HepG2 (cell line): ENCODE measurements around the gene FBXO33. TPM values are rescaled to one million over a fixed set of nuclear protein-coding genes. Genes with fewer than 3 reads are reported as not detected.
A peak's percentile ranks its signal among the peaks of the same experiment; 100 is the strongest.

Experiments used
- CBX1 ChIP-seq: IDR thresholded peaks from one replicate; pipeline ENCODE4 v1.6.1; 2016; ENCODE audit warnings: antibody characterized with exemption, low read depth
- DPF2 ChIP-seq: sonication (generic); formaldehyde crosslinking; IDR thresholded peaks from 2 replicates; pipeline ENCODE4 v1.4.0; 2020; ENCODE audit warnings: mild to moderate bottlenecking, low read depth, missing genetic modification reagents, borderline replicate concordance
- EEA1 ChIP-seq: sonication (generic); formaldehyde crosslinking; IDR thresholded peaks from 2 replicates; pipeline ENCODE4 v1.5.1; 2020; ENCODE audit warnings: mild to moderate bottlenecking, missing genetic modification reagents, borderline replicate concordance
- ELF3 ChIP-seq: IDR thresholded peaks from 2 replicates; pipeline ENCODE4 v1.6.1; 2016; ENCODE audit warnings: missing genetic modification reagents, missing compliant biosample characterization
- ETV5 ChIP-seq: IDR thresholded peaks from 2 replicates; pipeline ENCODE4 v1.6.1; 2018; ENCODE audit warnings: missing biosample characterization, missing genetic modification reagents, inconsistent platforms, borderline replicate concordance
- HOXA5 ChIP-seq: sonication (generic); formaldehyde crosslinking; IDR thresholded peaks from 2 replicates; pipeline ENCODE4 v1.4.0; 2020; ENCODE audit warnings: missing genetic modification reagents
- KDM5B ChIP-seq: sonication (generic); formaldehyde crosslinking; IDR thresholded peaks from 2 replicates; pipeline ENCODE4 v1.4.0; 2020; ENCODE audit warnings: missing genetic modification reagents, mild to moderate bottlenecking, borderline replicate concordance
- KLF16 ChIP-seq, 2 experiments: sonication (generic) in 1 of 2; formaldehyde crosslinking in 1 of 2; IDR thresholded peaks; 2 replicates each; pipeline versions ENCODE4 v1.6.1 to v1.8.0; 2016 to 2023; ENCODE audit warnings: missing genetic modification reagents in 2 of 2, missing compliant biosample characterization in 1 of 2
- MXD4 ChIP-seq: IDR thresholded peaks from 2 replicates; pipeline ENCODE4 v1.6.1; 2016; ENCODE audit warnings: mild to moderate bottlenecking, missing biosample characterization, missing genetic modification reagents
- NFE2L2 ChIP-seq: fragments of 150-350 bp; IDR thresholded peaks from 2 replicates; pipeline ENCODE4 v1.6.1; 2014; ENCODE audit warnings: low read length
- NFYC ChIP-seq: IDR thresholded peaks from 2 replicates; pipeline ENCODE4 v1.6.1; 2016; ENCODE audit warnings: missing genetic modification reagents, missing compliant biosample characterization
- PAF1 ChIP-seq: IDR thresholded peaks from 2 replicates; pipeline ENCODE4 v1.6.1; 2016; ENCODE audit warnings: missing genetic modification reagents, missing compliant biosample characterization
- PBX2 ChIP-seq: IDR thresholded peaks from 2 replicates; pipeline ENCODE4 v1.6.1; 2016; ENCODE audit warnings: control low read depth
- POGZ ChIP-seq: sonication (generic); formaldehyde crosslinking; IDR thresholded peaks from 2 replicates; pipeline ENCODE4 v1.4.0; 2020; ENCODE audit warnings: mild to moderate bottlenecking, missing genetic modification reagents
- RAD51 ChIP-seq: fragments of 450-650 bp; IDR thresholded peaks from 2 replicates; pipeline ENCODE4 v1.6.1; 2016; ENCODE audit warnings: borderline replicate concordance
- RNF2 ChIP-seq: fragments of 450-650 bp; conservative IDR thresholded peaks from 2 replicates; pipeline ENCODE4 v1.6.1; 2016; ENCODE audit warnings: low read depth
- RNF219 ChIP-seq: sonication (generic); formaldehyde crosslinking; IDR thresholded peaks from 2 replicates; pipeline ENCODE4 v1.5.0; 2020; ENCODE audit warnings: mild to moderate bottlenecking, missing genetic modification reagents
- SRF ChIP-seq: IDR thresholded peaks from 2 replicates; pipeline ENCODE4 v1.6.1; 2011; ENCODE audit warnings: mild to moderate bottlenecking, low read depth, low read length, moderate library complexity
- SSRP1 ChIP-seq: IDR thresholded peaks from 2 replicates; pipeline ENCODE4 v1.6.1; 2016; ENCODE audit warnings: control low read depth
- TMF1 ChIP-seq: sonication (generic); formaldehyde crosslinking; IDR thresholded peaks from 2 replicates; pipeline ENCODE4 v1.8.1; 2022; ENCODE audit warnings: low read depth, missing genetic modification reagents
- ZBTB39 ChIP-seq: sonication (generic); formaldehyde crosslinking; IDR thresholded peaks from 2 replicates; pipeline ENCODE4 v1.5.0; 2020; ENCODE audit warnings: missing genetic modification reagents
- ZNF224 ChIP-seq: sonication (generic); formaldehyde crosslinking; IDR thresholded peaks from 2 replicates; pipeline ENCODE4 v1.5.0; 2020; ENCODE audit warnings: mild to moderate bottlenecking, missing genetic modification reagents
- ZNF225 ChIP-seq: sonication (generic); formaldehyde crosslinking; IDR thresholded peaks from 2 replicates; pipeline ENCODE4 v1.4.0; 2020; ENCODE audit warnings: mild to moderate bottlenecking, missing genetic modification reagents
- ZNF235 ChIP-seq: sonication (generic); formaldehyde crosslinking; IDR thresholded peaks from 2 replicates; pipeline ENCODE4 v1.8.1; 2023; ENCODE audit warnings: mild to moderate bottlenecking, missing genetic modification reagents, borderline replicate concordance
- ZNF589 ChIP-seq: sonication (generic); formaldehyde crosslinking; conservative IDR thresholded peaks from 2 replicates; pipeline ENCODE4 v1.8.0; 2022; ENCODE audit warnings: mild to moderate bottlenecking, moderate library complexity, missing genetic modification reagents
- ZNF607 ChIP-seq: sonication (generic); formaldehyde crosslinking; IDR thresholded peaks from 2 replicates; pipeline ENCODE4 v1.5.1; 2020; ENCODE audit warnings: missing genetic modification reagents, mild to moderate bottlenecking, borderline replicate concordance
- ZNF629 ChIP-seq: sonication (generic); formaldehyde crosslinking; conservative IDR thresholded peaks from 2 replicates; pipeline ENCODE4 v1.5.0; 2020; ENCODE audit warnings: missing genetic modification reagents
- ZNF850 ChIP-seq: sonication (generic); formaldehyde crosslinking; conservative IDR thresholded peaks from 2 replicates; pipeline ENCODE4 v1.9.0; 2021; ENCODE audit warnings: mild to moderate bottlenecking, missing genetic modification reagents
- polyA plus RNA-seq, 8 experiments: library from polyadenylated mRNA; depleted of rRNA in 3 of 8; stranded (reverse) in 7 of 8; unstranded in 1 of 8; fragments of >200 nt; fragmentation: Illumina TruSeq in 4 of 8; extraction: Trizol in 4 of 8; gene quantifications; 2 replicates each; pipeline versions ENCODE4 v1.2.1 to v1.2.3, GENCODE V29; 2011 to 2016; ENCODE audit warnings: low read depth in 4 of 8, missing spikeins in 1 of 8, mixed read lengths in 1 of 8; ENCODE audit not compliant: insufficient read depth in 1 of 8
- total RNA-seq, 5 experiments: library from RNA; depleted of rRNA; stranded (reverse); fragments of >200 nt; fragmentation: Illumina TruSeq; extraction: Trizol; gene quantifications; 2 replicates each; pipeline ENCODE4 v1.2.3, GENCODE V29; 2016; ENCODE audit warnings: low read depth in 1 of 5

Gene FBXO33
- total and polyA plus RNA-seq, 2 of the 13 experiments (the other 11 are each of a cell fraction or from before 2014, with no cell fraction given) = 15.5 to 16.9 TPM

GRCh38 chr14:39432179-39432618, at the start of gene FBXO33 (continued):
- peak; percentile 62; the same call in 1 of the 2 replicates for TF ChIP-seq SRF
- no peak for TF ChIP-seq ZBTB39
- no peak for TF ChIP-seq PAF1 (CRISPR knock-in tag)
- TF ChIP-seq SSRP1 = no peak
- 0 out of 2 replicates have a peak, but pooled peaks have one; percentile 68 for TF ChIP-seq POGZ
- no peak for TF ChIP-seq RNF219
- peak; percentile 75 for TF ChIP-seq NFYC (CRISPR knock-in tag)
- TF ChIP-seq ZNF235 (CRISPR knock-in tag) = no peak; the same call in 1 of the 2 replicates
- TF ChIP-seq CBX1 = peak; percentile 22
- TF ChIP-seq RNF2 = peak; percentile 73; the same call in 1 of the 2 replicates
- TF ChIP-seq ZNF850 (CRISPR knock-in tag) = 0 out of 2 replicates have a peak, but pooled peaks have one; percentile 12
- TF ChIP-seq ETV5 (CRISPR knock-in tag) = peak; percentile 88
- TF ChIP-seq RAD51 = peak; percentile 72; the same call in 1 of the 2 replicates
- TF ChIP-seq ZNF607 (CRISPR knock-in tag) = peak; percentile 75; the same call in 1 of the 2 replicates
- 0 out of 2 replicates have a peak, but pooled peaks have one; percentile 13 for TF ChIP-seq NFE2L2
- TF ChIP-seq KLF16 (CRISPR knock-in tag; IDR thresholded peaks at IDR 0.05) = peak in 1 of 2 experiments; percentile 97; a peak in 2 of 4 replicates
- TF ChIP-seq PBX2 (CRISPR knock-in tag) = no peak
- TF ChIP-seq ZNF589 (CRISPR knock-in tag) = peak; percentile 30; the same call in 1 of the 2 replicates
- TF ChIP-seq TMF1 (CRISPR knock-in tag) = peak; percentile 62; the same call in 1 of the 2 replicates
- peak; percentile 38; the same call in 1 of the 2 replicates for TF ChIP-seq ZNF224 (CRISPR knock-in tag)
- TF ChIP-seq EEA1 (CRISPR knock-in tag) = peak; percentile 75; the same call in 1 of the 2 replicates
- no peak for TF ChIP-seq DPF2 (CRISPR knock-in tag)
- peak; percentile 45; the same call in 1 of the 2 replicates for TF ChIP-seq MXD4 (CRISPR knock-in tag)
- peak; percentile 8; the same call in 1 of the 2 replicates for TF ChIP-seq HOXA5
- TF ChIP-seq KDM5B (CRISPR knock-in tag) = peak; percentile 27; the same call in 1 of the 2 replicates
- TF ChIP-seq ZNF629 (CRISPR knock-in tag) = 0 out of 2 replicates have a peak, but pooled peaks have one; percentile 1
- TF ChIP-seq ELF3 = peak; percentile 92
- TF ChIP-seq ZNF225 (CRISPR knock-in tag) = no peak; the same call in 1 of the 2 replicates
